K562 (cell line): ENCODE data around the gene MED15. TPM values are rescaled to one million over a fixed set of nuclear protein-coding genes. Genes with fewer than 3 reads are reported as not detected.

Experiments
- ATAC-seq: fragments of 200-7000 bp; cut with Tn5 transposase; 3 replicates; pipeline ENCODE4 v1.9.1; 2020; ENCODE audit warnings: moderate library complexity
- BruUV-seq: library from RNA; stranded (reverse); fragments of 400-500 nt; replicated peaks from 2 replicates; lab custom pipeline; 2021; lab: Mats Ljungman, UMichigan
- CTCF ChIA-PET: fragments of 300-600 bp; formaldehyde crosslinking; extraction: SDS; loops from one replicate; lab custom pipeline; 2021; ENCODE audit warnings: low intra/inter-chr PET ratio; lab: Yijun Ruan, JAX
- POLR2A ChIA-PET: fragments of 300-600, 350-650 bp; sonication (Branson Sonifier 250); formaldehyde crosslinking; extraction: SDS; loops from one replicate; lab custom pipeline; 2021; ENCODE audit warnings: antibody characterized with exemption, inconsistent platforms; lab: Yijun Ruan, JAX
- DNase-seq, 4 experiments: peaks; one replicate each; pipeline versions ENCODE4 v3.0.0 to v3.0.0-alpha.2; 2011 to 2018; ENCODE audit warnings: low spot score in 3 of 4, mixed read lengths in 3 of 4; ENCODE audit errors: extremely low read depth in 1 of 4
- FAIRE-seq: peaks from 2 replicates; lab custom pipeline; 2011; peaks lifted over from hg19 to GRCh38; lab: Jason Lieb, UNC
- H2AFZ ChIP-seq: 2 replicates; pipeline ENCODE4 v1.6.0; 2011; ENCODE audit warnings: low read depth, low read length, control low read depth, inconsistent platforms
- H3K27ac ChIP-seq: fragments of 200-600 bp; 3 replicates; pipeline ENCODE4 v1.8.0; 2011; ENCODE audit warnings: low read depth, mild to moderate bottlenecking, control low read depth, inconsistent platforms, low read length, moderate library complexity, mixed read lengths; ENCODE audit errors: extremely low read depth
- H3K27me3 ChIP-seq, 2 experiments: fragments of 300-600 bp in 1 of 2; 2 replicates in 1 of 2; 3 replicates in 1 of 2; pipeline versions ENCODE4 v1.6.0 to v1.8.0; 2011; ENCODE audit warnings: inconsistent platforms in 2 of 2, low read length in 2 of 2, mild to moderate bottlenecking in 1 of 2, mixed read lengths in 1 of 2, moderate library complexity in 1 of 2; ENCODE audit not compliant: control insufficient read depth in 2 of 2, insufficient read depth in 2 of 2
- H3K36me3 ChIP-seq: fragments of 300-600 bp; 3 replicates; pipeline ENCODE4 v1.8.0; 2011; ENCODE audit warnings: mild to moderate bottlenecking, low read length, inconsistent platforms; ENCODE audit not compliant: control insufficient read depth, insufficient read depth
- H3K4me1 ChIP-seq, 2 experiments: fragments of 200-600 bp in 1 of 2; replicated peaks in 1 of 2; 2 replicates in 1 of 2; 3 replicates in 1 of 2; pipeline versions ENCODE4 v1.5.1 to v1.8.0; 2011; ENCODE audit warnings: inconsistent platforms in 2 of 2, low read length in 2 of 2, mild to moderate bottlenecking in 1 of 2, mixed read lengths in 1 of 2, moderate library complexity in 1 of 2; ENCODE audit not compliant: control insufficient read depth in 2 of 2, insufficient read depth in 2 of 2
- H3K4me2 ChIP-seq: 2 replicates; pipeline ENCODE4 v1.6.1; 2011; ENCODE audit warnings: low read length, control low read depth, inconsistent platforms, mixed read lengths; ENCODE audit not compliant: insufficient read depth
- H3K4me3 ChIP-seq: fragments of 200-600 bp; sonication (generic), shearing (Covaris generic); 2 replicates; pipeline ENCODE4 v1.5.1; 2016; ENCODE audit warnings: control low read depth, inconsistent platforms
- H3K79me2 ChIP-seq: fragments of 200-600 bp; 3 replicates; pipeline ENCODE4 v1.8.0; 2011; ENCODE audit warnings: low read length, inconsistent platforms; ENCODE audit not compliant: control insufficient read depth, insufficient read depth
- H3K9ac ChIP-seq, 2 experiments: 2 replicates each; pipeline versions ENCODE4 v1.6.0 to v1.6.1; 2011; ENCODE audit warnings: low read depth in 2 of 2, low read length in 2 of 2, control low read depth in 1 of 2, inconsistent platforms in 1 of 2, mild to moderate bottlenecking in 1 of 2, mixed read lengths in 1 of 2; ENCODE audit not compliant: insufficient read depth in 1 of 2
- H3K9me1 ChIP-seq: one replicate; pipeline ENCODE4 v1.6.0; 2011; ENCODE audit warnings: inconsistent platforms, mild to moderate bottlenecking, low read length, moderate library complexity; ENCODE audit not compliant: control insufficient read depth, insufficient read depth
- H3K9me3 ChIP-seq: replicated peaks from 2 replicates; pipeline ENCODE4 v1.5.1; 2011; ENCODE audit warnings: low read depth, low read length, inconsistent platforms; ENCODE audit not compliant: control insufficient read depth, insufficient read depth
- H4K20me1 ChIP-seq: replicated peaks from 2 replicates; pipeline ENCODE4 v1.6.1; 2011; ENCODE audit warnings: low read length, inconsistent platforms, mixed read lengths; ENCODE audit not compliant: control insufficient read depth, insufficient read depth
- E2F3 ChIP-seq: fragments of 250-450 bp; sonication (Bioruptor Pico); IDR thresholded peaks from 2 replicates; pipeline ENCODE4 v1.4.0; 2020; ENCODE audit warnings: mild to moderate bottlenecking
- FIP1L1 ChIP-seq: fragments of 200-400 bp; formaldehyde crosslinking; IDR thresholded peaks from 2 replicates; pipeline ENCODE4 v1.6.1; 2018; ENCODE audit warnings: mild to moderate bottlenecking, low read depth, low read length; ENCODE audit not compliant: poor library complexity, severe bottlenecking
- HDGF ChIP-seq: fragments of 450-650 bp; IDR thresholded peaks from 2 replicates; pipeline ENCODE4 v1.6.1; 2016
- LARP7 ChIP-seq: fragments of 450-650 bp; IDR thresholded peaks from 2 replicates; pipeline ENCODE4 v1.6.1; 2016
- MEIS2 ChIP-seq: fragments of 450-650 bp; IDR thresholded peaks from 2 replicates; pipeline ENCODE4 v1.6.1; 2014; ENCODE audit warnings: mild to moderate bottlenecking; ENCODE audit not compliant: partially characterized antibody
- U2AF1 ChIP-seq: fragments of 200-400 bp; formaldehyde crosslinking; optimal IDR thresholded peaks from 2 replicates; pipeline ENCODE3; 2017; ENCODE audit warnings: mild to moderate bottlenecking, low read depth, low read length, moderate library complexity
- ZFP36 ChIP-seq: fragments of 150-350 bp; IDR thresholded peaks from 2 replicates; pipeline ENCODE4 v1.6.1; 2018; ENCODE audit warnings: low read length, low read depth; ENCODE audit not compliant: partially characterized antibody
- ZNF253 ChIP-seq: fragments of 250-450 bp; sonication (Bioruptor Pico); conservative IDR thresholded peaks from 2 replicates; pipeline ENCODE4 v1.6.1; 2021; ENCODE audit warnings: mild to moderate bottlenecking
- ZNF263 ChIP-seq: sonication (generic); formaldehyde crosslinking; IDR thresholded peaks from 2 replicates; pipeline ENCODE4 v1.8.0; 2022; ENCODE audit warnings: mild to moderate bottlenecking, missing genetic modification reagents, borderline replicate concordance
- WGBS: fragments of 100-300 bp; shearing (Covaris generic); methylation state at CpG from one replicate; pipeline ENCODE4 v1.1.6; 2016; ENCODE audit warnings: low coverage, mixed read lengths; ENCODE audit not compliant: insufficient coverage; ENCODE audit errors: missing lambda C conversion rate; 5-methylcytosine and 5-hydroxymethylcytosine counted together
- in situ Hi-C: fragments of 300-500 bp; cut with MboI; formaldehyde crosslinking; loops from 4 replicates; pipeline ENCODE4 v1.15.0; 2018; ENCODE audit warnings: inconsistent platforms, mixed read lengths
- intact Hi-C: fragments of 100-400 bp; cut with micrococcal nuclease; formaldehyde crosslinking; loops from 2 replicates; pipeline ENCODE4 v1.14.2; 2022
- polyA plus RNA-seq, 8 experiments: library from polyadenylated mRNA; depleted of rRNA in 4 of 8; stranded (reverse) in 5 of 8; unstranded in 3 of 8; fragments of >200 nt; fragmentation: Nextera tagmentation in 2 of 8; fragmentation: Illumina TruSeq in 1 of 8; extraction: Ambion mirVana in 2 of 8; extraction: Trizol in 1 of 8; gene quantifications; 2 replicates each; pipeline versions ENCODE4 v1.2.1 to v1.2.3, GENCODE V29; 2011 to 2014; ENCODE audit warnings: inconsistent platforms in 1 of 8, missing spikeins in 1 of 8
- total RNA-seq, 7 experiments: library from RNA; depleted of rRNA in 6 of 7; stranded (reverse); fragments of >200 nt in 6 of 7; fragmentation: Illumina TruSeq in 2 of 7; extraction: Trizol in 2 of 7; gene quantifications; 2 replicates each; pipeline versions ENCODE4 v1.2.1 to v1.2.3, GENCODE V29; 2011 to 2021; ENCODE audit warnings: low replicate concordance in 1 of 7
- TF ChIP-seq, protein P1 (sequence below): fragments of 450-650 bp; IDR thresholded peaks from 2 replicates; pipeline ENCODE4 v1.6.1; 2017; ENCODE audit warnings: mild to moderate bottlenecking, moderate library complexity
- TF ChIP-seq, protein P2 (sequence below): fragments of 450-650 bp; formaldehyde crosslinking; IDR thresholded peaks from 2 replicates; pipeline ENCODE4 v1.4.0; 2022; ENCODE audit warnings: missing genetic modification characterization
- TF ChIP-seq, protein P3 (sequence below), 2 experiments: IDR thresholded peaks in 1 of 2; conservative IDR thresholded peaks in 1 of 2; 2 replicates each; pipeline ENCODE4 v1.6.1; 2016; ENCODE audit warnings: low read depth in 2 of 2, mild to moderate bottlenecking in 1 of 2, missing compliant biosample characterization in 1 of 2, missing genetic modification characterization in 1 of 2, moderate library complexity in 1 of 2

Gene MED15
- total and polyA plus RNA-seq, 9 of the 15 experiments (the other 6 are each of a cell fraction or from before 2014, with no cell fraction given), result 4.0 to 271 (median 60.1) TPM

DNA sequence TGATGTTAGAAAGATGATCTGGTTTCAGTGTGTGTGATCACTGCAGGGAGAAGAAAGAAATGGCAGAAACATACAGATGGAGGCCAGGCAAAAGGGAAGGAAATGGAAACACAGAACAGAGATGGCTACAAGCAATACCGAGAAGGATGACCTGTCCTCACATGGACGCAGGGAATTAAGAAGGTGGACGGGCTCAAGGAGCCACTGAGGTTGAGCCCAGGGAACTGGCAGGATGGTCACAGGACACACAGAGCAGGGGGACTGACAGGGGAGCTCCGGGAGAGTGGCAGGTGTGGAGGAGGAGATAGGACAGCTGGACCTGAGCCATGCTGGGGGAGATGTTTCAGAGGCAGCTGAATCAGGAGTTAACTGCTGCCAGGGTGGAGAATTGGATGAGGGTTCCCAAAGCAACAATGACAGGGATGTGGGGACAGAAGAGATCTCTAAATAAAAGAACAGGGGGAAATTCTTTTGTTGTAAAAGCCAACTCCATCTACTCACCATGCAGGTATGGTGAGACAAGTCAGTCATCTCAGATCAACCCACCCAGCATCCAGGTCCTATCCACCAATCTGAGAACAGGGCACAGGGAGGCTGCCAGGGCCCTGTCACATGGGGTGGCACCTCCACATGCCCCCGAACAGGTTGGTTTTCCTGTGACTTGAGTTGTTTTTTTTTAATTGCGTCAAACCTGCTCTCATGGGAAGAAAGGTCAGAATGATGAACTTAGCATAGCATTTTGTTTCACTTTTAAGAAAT lies 38.1 kb upstream of the MED15 start:
- no peak for FAIRE-seq
- DNase-seq, result peak; percentile 62 to 71 (median 68)
- peak; percentile 44 for ATAC-seq
- Histone ChIP-seq H3K27ac (no peak overlapping the region), H3K27me3 (peaks cover 14 to 18% of the 10 kb centered on the region in 2 experiments; a peak in 4 of 5 replicates), H2AFZ (no peak overlapping the region), H3K79me2 (no peaks in the 10 kb centered on the region), H3K4me2 (peak overlapping the region; percentile 19; the same call in 1 of the 2 replicates), H4K20me1 (peaks cover 26% of the 10 kb centered on the region), H3K9me1 (no peaks in the 10 kb centered on the region), H3K9ac (peak overlapping the region in 1 of 2 experiments; percentile 61; a peak in 2 of 4 replicates), H3K36me3 (peaks cover 3% of the 10 kb centered on the region; the same call in 1 of the 3 replicates), H3K4me3 (no peak overlapping the region), H3K4me1 (peaks cover 7 to 13% of the 10 kb centered on the region in 2 experiments; a peak in 4 of 5 replicates), H3K9me3 (no peaks in the 10 kb centered on the region)
- ChIA-PET CTCF (interaction anchor here (0.6 kb wide), 3 partner anchors 88 to 296 kb away, joined by 4 to 6 read pairs (median 5); no protein-coding TSS in a partner anchor), POLR2A (interaction anchor here (0.7 to 3.8 kb wide), 10 partner anchors 8 to 150 kb away, joined by 3 to 17 read pairs (median 6); partner anchors contain the start of gene DGCR6L)
- BruUV-seq, result no TSS peak
- 17% methylated on average over 6 of the region's 6 CpGs for WGBS
- intact Hi-C loops, result no loop called here
- in situ Hi-C loops, result no loop called here
- TF ChIP-seq LARP7, result 0 out of 2 replicates have a peak, but pooled peaks have one; percentile 61
- TF ChIP-seq, protein P1, sequence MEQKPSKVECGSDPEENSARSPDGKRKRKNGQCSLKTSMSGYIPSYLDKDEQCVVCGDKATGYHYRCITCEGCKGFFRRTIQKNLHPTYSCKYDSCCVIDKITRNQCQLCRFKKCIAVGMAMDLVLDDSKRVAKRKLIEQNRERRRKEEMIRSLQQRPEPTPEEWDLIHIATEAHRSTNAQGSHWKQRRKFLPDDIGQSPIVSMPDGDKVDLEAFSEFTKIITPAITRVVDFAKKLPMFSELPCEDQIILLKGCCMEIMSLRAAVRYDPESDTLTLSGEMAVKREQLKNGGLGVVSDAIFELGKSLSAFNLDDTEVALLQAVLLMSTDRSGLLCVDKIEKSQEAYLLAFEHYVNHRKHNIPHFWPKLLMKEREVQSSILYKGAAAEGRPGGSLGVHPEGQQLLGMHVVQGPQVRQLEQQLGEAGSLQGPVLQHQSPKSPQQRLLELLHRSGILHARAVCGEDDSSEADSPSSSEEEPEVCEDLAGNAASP, result no peak
- TF ChIP-seq HDGF, result peak; percentile 96
- TF ChIP-seq ZFP36, result peak; percentile 19
- TF ChIP-seq, protein P2, sequence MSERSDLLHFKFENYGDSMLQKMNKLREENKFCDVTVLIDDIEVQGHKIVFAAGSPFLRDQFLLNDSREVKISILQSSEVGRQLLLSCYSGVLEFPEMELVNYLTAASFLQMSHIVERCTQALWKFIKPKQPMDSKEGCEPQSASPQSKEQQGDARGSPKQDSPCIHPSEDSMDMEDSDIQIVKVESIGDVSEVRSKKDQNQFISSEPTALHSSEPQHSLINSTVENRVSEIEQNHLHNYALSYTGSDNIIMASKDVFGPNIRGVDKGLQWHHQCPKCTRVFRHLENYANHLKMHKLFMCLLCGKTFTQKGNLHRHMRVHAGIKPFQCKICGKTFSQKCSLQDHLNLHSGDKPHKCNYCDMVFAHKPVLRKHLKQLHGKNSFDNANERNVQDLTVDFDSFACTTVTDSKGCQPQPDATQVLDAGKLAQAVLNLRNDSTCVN (CRISPR knock-in tag), result peak; percentile 66; the same call in 1 of the 2 replicates
- peak; percentile 53 for TF ChIP-seq MEIS2
- no peak for TF ChIP-seq ZNF253 (CRISPR knock-in tag)
- TF ChIP-seq, protein P3, sequence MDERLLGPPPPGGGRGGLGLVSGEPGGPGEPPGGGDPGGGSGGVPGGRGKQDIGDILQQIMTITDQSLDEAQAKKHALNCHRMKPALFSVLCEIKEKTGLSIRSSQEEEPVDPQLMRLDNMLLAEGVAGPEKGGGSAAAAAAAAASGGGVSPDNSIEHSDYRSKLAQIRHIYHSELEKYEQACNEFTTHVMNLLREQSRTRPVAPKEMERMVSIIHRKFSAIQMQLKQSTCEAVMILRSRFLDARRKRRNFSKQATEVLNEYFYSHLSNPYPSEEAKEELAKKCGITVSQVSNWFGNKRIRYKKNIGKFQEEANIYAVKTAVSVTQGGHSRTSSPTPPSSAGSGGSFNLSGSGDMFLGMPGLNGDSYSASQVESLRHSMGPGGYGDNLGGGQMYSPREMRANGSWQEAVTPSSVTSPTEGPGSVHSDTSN (CRISPR knock-in tag; IDR thresholded peaks at IDR 0.05; ENCODE audit: low read depth), result peak; percentile 26; the same call in 1 of the 2 replicates
- TF ChIP-seq, protein P3 (tag; conservative IDR thresholded peaks at IDR 0.05; ENCODE audit: low read depth), result peak; percentile 67
- TF ChIP-seq U2AF1, result no peak
- TF ChIP-seq FIP1L1, result no peak
- TF ChIP-seq E2F3 (CRISPR knock-in tag), result no peak
- peak; percentile 77; the same call in 1 of the 2 replicates for TF ChIP-seq ZNF263 (CRISPR knock-in tag)
